Epithelial cell of proximal tubule (primary cell): Measurements from ENCODE around the gene IGSF10. TPM values are rescaled to one million over a fixed set of nuclear protein-coding genes. Genes with fewer than 3 reads are reported as not detected.

Experiments used
- DNase-seq: peaks from one replicate; pipeline ENCODE4 v3.0.0-alpha.2; 2011; ENCODE audit warnings: low read depth
- H3K4me3 ChIP-seq: 2 replicates; pipeline ENCODE4 v1.5.1; 2011; ENCODE audit warnings: low read depth, mild to moderate bottlenecking, low read length
- CTCF ChIP-seq: conservative IDR thresholded peaks from 2 replicates; pipeline ENCODE4 v1.5.1; 2012; ENCODE audit warnings: low read depth, mild to moderate bottlenecking, low read length
- total RNA-seq: library from RNA; depleted of rRNA; stranded (reverse); fragments of >200 nt; gene quantifications from 2 replicates; pipeline ENCODE4 v1.2.3, GENCODE V29; 2015

IGSF10 gene
- total RNA-seq, 1 donor from 2014 or later: under 0.01 TPM

- no peak overlapping the region for H3K4me3 ChIP-seq
- TF ChIP-seq CTCF: peak; percentile 55
- no peak for DNase-seq
Observed at GRCh38 chr3:151425627-151426340, 35.1 kb downstream of the IGSF10 start.

- no peak for DNase-seq
- no peak for TF ChIP-seq CTCF
- H3K4me3 ChIP-seq: no peak overlapping the region
Observed at GRCh38 chr3:151423091-151423490, 37.8 kb downstream of the IGSF10 start.

GRCh38 chr3:151421938-151422337 lies 38.9 kb downstream of the IGSF10 start:
- TF ChIP-seq CTCF: peak; percentile 11

GRCh38 chr3:151419806-151420205 lies 41.1 kb downstream of the IGSF10 start:
- no peak for TF ChIP-seq CTCF
- no peak overlapping the region for H3K4me3 ChIP-seq
- DNase-seq: no peak

More at GRCh38 chr3:151421938-151422337, 38.9 kb downstream of the IGSF10 start:
- no peak overlapping the region for H3K4me3 ChIP-seq
- no peak for DNase-seq

GRCh38 chr3:151415289-151415688 lies 45.6 kb downstream of the IGSF10 start:
- no peak overlapping the region for H3K4me3 ChIP-seq
- DNase-seq: no peak
- no peak for TF ChIP-seq CTCF

GRCh38 chr3:151412989-151413388 lies 47.9 kb downstream of the IGSF10 start:
- DNase-seq: no peak
- TF ChIP-seq CTCF: peak; percentile 13
- H3K4me3 ChIP-seq: no peak overlapping the region

Other genes starting within 250 kb of the IGSF10 start
- gene P2RY14, start 182.5 kb downstream of the IGSF10 start, total RNA-seq: not detected in 2 replicates
- gene GPR87, start 144.2 kb downstream of the IGSF10 start, total RNA-seq: 5.0 and 12.0 TPM in 2 replicates
- gene P2RY13, start 131.5 kb downstream of the IGSF10 start, total RNA-seq: not detected in 2 replicates
- not detected in 2 replicates for gene P2RY12, start 76.3 kb downstream of the IGSF10 start, total RNA-seq